A673 (cell line): ENCODE measurements around the gene WNT6. TPM values are rescaled to one million over a fixed set of nuclear protein-coding genes. Genes with fewer than 3 reads are reported as not detected.

ENCODE experiments used
- BruUV-seq: library from RNA; stranded (reverse); fragments of 400-500 nt; replicated peaks from 2 replicates; lab custom pipeline; 2021; lab: Mats Ljungman, UMichigan
- CTCF ChIA-PET: fragments of 300-600 bp; sonication (Branson Sonifier 250); formaldehyde crosslinking; loops from one replicate; lab custom pipeline; 2022; ENCODE audit warnings: antibody characterized with exemption; lab: Charles Lee
- POLR2A ChIA-PET: fragments of 300-600 bp; sonication (Branson Sonifier 250); formaldehyde crosslinking; loops from one replicate; lab custom pipeline; 2022; ENCODE audit warnings: antibody characterized with exemption; ENCODE audit not compliant: low non-redundant PET; lab: Charles Lee
- DNase-seq: peaks from one replicate; pipeline ENCODE4 v3.0.0-alpha.2; 2015; ENCODE audit warnings: low spot score
- H3K27ac ChIP-seq: fragments of 200-600 bp; sonication (generic); 2 replicates; pipeline ENCODE4 v1.5.1; 2016; ENCODE audit warnings: mixed run types, low read depth, mild to moderate bottlenecking, mixed read lengths, antibody characterized with exemption, low read length; ENCODE audit not compliant: poor library complexity, severe bottlenecking
- H3K27me3 ChIP-seq: fragments of 200-600 bp; sonication (generic); replicated peaks from 2 replicates; pipeline ENCODE4 v1.6.1; 2017; ENCODE audit warnings: mixed run types, low read depth, mild to moderate bottlenecking, mixed read lengths, antibody characterized with exemption, low read length; ENCODE audit not compliant: insufficient read depth, poor library complexity
- H3K36me3 ChIP-seq: fragments of 200-600 bp; sonication (generic); 2 replicates; pipeline ENCODE4 v1.6.1; 2016; ENCODE audit warnings: mixed run types, mild to moderate bottlenecking, mixed read lengths, antibody characterized with exemption, low read length; ENCODE audit not compliant: insufficient read depth, poor library complexity, severe bottlenecking
- H3K4me1 ChIP-seq: fragments of 200-600 bp; sonication (generic); 2 replicates; pipeline ENCODE4 v1.6.1; 2017; ENCODE audit warnings: mixed run types, mild to moderate bottlenecking, mixed read lengths, antibody characterized with exemption, low read length; ENCODE audit not compliant: insufficient read depth, poor library complexity, severe bottlenecking
- H3K4me3 ChIP-seq: fragments of 200-600 bp; sonication (generic); 2 replicates; pipeline ENCODE4 v1.5.1; 2016; ENCODE audit warnings: low read depth, mixed run types, mild to moderate bottlenecking, mixed read lengths, low read length; ENCODE audit not compliant: poor library complexity, severe bottlenecking
- H3K9me3 ChIP-seq: fragments of 200-600 bp; sonication (generic); 2 replicates; pipeline ENCODE4 v1.6.1; 2016; ENCODE audit warnings: mixed run types, low read depth, mild to moderate bottlenecking, mixed read lengths, antibody characterized with exemption, low read length; ENCODE audit not compliant: poor library complexity, severe bottlenecking
- EZH2 ChIP-seq: fragments of 200-600 bp; sonication (generic); IDR thresholded peaks from 2 replicates; pipeline ENCODE4 v1.6.1; 2017; ENCODE audit warnings: borderline replicate concordance, low read depth, mild to moderate bottlenecking, mixed read lengths, antibody characterized with exemption, low read length; ENCODE audit not compliant: poor library complexity, severe bottlenecking
- intact Hi-C: fragments of 100-400 bp; cut with micrococcal nuclease; formaldehyde crosslinking; loops from one replicate; pipeline ENCODE4 v1.10.0; 2022; ENCODE audit not compliant: unreplicated experiment
- total RNA-seq: library from RNA; stranded (reverse); gene quantifications from 2 replicates; pipeline ENCODE4 v1.2.3, GENCODE V29; 2021
- TF ChIP-seq, protein P1 (sequence below): fragments of 300-800, 200-600 bp; sonication (generic); conservative IDR thresholded peaks from 2 replicates; pipeline ENCODE4 v1.5.1; 2017; ENCODE audit warnings: low read depth, mild to moderate bottlenecking, antibody characterized with exemption, low read length, moderate library complexity, mixed read lengths

WNT6 gene
- total RNA-seq, 1 experiment from 2014 or later, result not detected

DNA sequence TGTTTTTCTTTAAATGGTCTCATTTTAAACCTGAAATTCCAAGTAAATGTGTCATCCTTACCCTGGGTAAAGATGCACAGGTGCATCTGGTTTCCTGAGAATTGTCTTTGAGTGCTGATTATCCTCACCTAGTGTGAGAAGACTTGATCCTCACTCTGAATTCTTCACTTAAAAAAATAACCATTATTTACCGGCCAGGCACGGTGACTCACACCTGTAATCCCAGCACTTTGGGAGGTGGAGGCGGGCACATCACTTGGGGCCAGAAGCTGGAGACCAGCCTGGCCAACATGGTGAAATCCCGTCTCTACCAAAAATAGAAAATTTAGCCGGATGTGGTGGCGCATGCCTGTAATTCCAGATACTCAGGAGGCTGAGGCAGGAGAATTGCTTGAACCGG is 9.9 kb upstream of the WNT6 start:
- intact Hi-C loops, result loop anchor here (5.0 to 10.0 kb wide), 5 partner anchors 133 to 577 kb away; partner anchors contain the start of genes AAMP, CTDSP1 and PNKD
- Histone ChIP-seq H3K27ac (no peak overlapping the region), H3K36me3 (no peaks in the 10 kb centered on the region), H3K4me3 (no peak overlapping the region), H3K9me3 (no peaks in the 10 kb centered on the region), H3K4me1 (no peaks in the 10 kb centered on the region), H3K27me3 (no peaks in the 10 kb centered on the region)
- ChIA-PET CTCF (no interaction called here), POLR2A (no interaction called here)
- BruUV-seq, result no TSS peak
- DNase-seq, result no peak
- TF ChIP-seq, protein P1, sequence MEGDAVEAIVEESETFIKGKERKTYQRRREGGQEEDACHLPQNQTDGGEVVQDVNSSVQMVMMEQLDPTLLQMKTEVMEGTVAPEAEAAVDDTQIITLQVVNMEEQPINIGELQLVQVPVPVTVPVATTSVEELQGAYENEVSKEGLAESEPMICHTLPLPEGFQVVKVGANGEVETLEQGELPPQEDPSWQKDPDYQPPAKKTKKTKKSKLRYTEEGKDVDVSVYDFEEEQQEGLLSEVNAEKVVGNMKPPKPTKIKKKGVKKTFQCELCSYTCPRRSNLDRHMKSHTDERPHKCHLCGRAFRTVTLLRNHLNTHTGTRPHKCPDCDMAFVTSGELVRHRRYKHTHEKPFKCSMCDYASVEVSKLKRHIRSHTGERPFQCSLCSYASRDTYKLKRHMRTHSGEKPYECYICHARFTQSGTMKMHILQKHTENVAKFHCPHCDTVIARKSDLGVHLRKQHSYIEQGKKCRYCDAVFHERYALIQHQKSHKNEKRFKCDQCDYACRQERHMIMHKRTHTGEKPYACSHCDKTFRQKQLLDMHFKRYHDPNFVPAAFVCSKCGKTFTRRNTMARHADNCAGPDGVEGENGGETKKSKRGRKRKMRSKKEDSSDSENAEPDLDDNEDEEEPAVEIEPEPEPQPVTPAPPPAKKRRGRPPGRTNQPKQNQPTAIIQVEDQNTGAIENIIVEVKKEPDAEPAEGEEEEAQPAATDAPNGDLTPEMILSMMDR, result no peak
- TF ChIP-seq EZH2, result no peak

DNA sequence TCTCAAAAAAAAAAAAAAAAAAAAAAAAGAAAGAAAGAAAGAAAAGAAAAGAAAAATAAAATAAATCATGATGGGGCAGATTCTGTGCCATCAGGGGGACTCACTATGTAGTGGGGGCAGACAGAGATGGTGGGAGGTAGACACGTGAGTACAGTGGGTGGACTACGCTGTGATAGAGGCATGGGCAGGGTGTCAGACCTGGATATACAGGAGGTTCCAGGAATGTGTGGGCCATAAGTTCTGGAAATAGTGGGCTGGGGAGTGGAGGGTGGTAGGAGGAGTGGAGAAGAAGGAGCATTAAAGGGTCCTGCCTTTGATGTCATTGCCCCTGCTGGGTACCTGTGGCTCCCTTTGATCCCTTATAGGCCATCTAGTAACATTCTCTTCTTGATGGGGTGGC is 8.8 kb upstream of the WNT6 start:
- no peak for DNase-seq
- TF ChIP-seq EZH2, result no peak
- TF ChIP-seq, protein P1, result no peak
- intact Hi-C loops, result loop anchor here (5.0 to 10.0 kb wide), 3 partner anchors 132 to 444 kb away; no protein-coding TSS in a partner anchor
- no TSS peak for BruUV-seq
- ChIA-PET CTCF (interaction anchor here (0.7 to 1.0 kb wide), 4 partner anchors 12 to 304 kb away, joined by 4 to 13 read pairs (median 8); no protein-coding TSS in a partner anchor), POLR2A (no interaction called here)
- H3K4me3 ChIP-seq, result no peak overlapping the region
- no peak overlapping the region for H3K27ac ChIP-seq
- H3K27me3 ChIP-seq, result no peaks in the 10 kb centered on the region
- no peaks in the 10 kb centered on the region for H3K4me1 ChIP-seq
- H3K36me3 ChIP-seq, result no peaks in the 10 kb centered on the region
- no peaks in the 10 kb centered on the region for H3K9me3 ChIP-seq

DNA sequence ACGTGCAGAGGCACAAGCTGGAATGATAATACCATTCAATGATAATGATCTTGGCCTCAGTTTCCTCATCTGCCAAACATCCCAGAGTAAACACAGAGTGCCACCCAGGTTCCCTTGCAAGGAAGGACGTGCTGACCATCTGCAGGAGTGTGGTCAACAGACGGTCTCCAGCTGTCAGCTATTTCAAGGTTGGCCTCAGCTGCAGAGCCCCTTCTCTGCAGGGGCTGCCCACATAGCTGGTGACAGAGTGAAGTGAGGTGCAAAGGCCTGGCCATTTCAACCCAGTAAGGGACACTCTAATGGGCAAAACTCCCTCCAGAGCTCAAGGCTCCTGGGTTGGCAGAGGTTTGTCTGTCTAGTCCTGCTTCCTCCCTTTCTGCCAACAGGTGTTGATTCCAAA is 8.3 kb upstream of the WNT6 start:
- ChIA-PET POLR2A (no interaction called here), CTCF (interaction anchor here (1.0 kb wide), 1 partner anchor 304 kb away, joined by 4 read pairs; no protein-coding TSS in a partner anchor)
- no peaks in the 10 kb centered on the region for H3K27me3 ChIP-seq
- H3K4me3 ChIP-seq, result no peak overlapping the region
- H3K36me3 ChIP-seq, result no peaks in the 10 kb centered on the region
- DNase-seq, result no peak
- intact Hi-C loops, result loop anchor here (5.0 to 10.0 kb wide), 3 partner anchors 131 to 444 kb away; no protein-coding TSS in a partner anchor
- H3K27ac ChIP-seq, result no peak overlapping the region
- no peaks in the 10 kb centered on the region for H3K9me3 ChIP-seq
- BruUV-seq, result no TSS peak
- H3K4me1 ChIP-seq, result no peaks in the 10 kb centered on the region
- no peak for TF ChIP-seq EZH2
- TF ChIP-seq, protein P1, result no peak
